ENCODE data around the gene OR10V1. TPM values are rescaled to one million over a fixed set of nuclear protein-coding genes. Genes with fewer than 3 reads are reported as not detected.

Gene OR10V1
- total and polyA plus RNA-seq, 8 donors, result not detected

DNA sequence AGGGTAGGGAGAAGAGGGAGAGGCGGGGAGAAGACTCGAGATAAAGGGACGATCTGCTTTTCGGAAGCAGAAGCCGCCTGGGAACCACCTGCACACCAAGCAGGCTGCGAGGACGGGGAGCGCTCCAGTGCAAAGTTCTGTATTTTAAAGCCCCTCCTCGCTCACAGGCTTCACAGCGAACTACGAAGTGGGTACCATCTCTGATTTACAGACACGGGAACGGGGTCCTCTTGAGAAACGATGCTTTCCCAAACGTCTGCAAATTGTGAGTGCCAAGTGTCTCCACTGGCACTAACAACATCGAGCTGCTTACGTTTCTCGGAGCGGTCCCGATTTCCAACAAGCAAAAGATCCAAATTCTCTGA lies 40.8 kb upstream of the OR10V1 start:
- H3K9me3 ChIP-seq, result no peaks in the 10 kb centered on the region
- peak overlapping the region; percentile 94 to 97 for H3K4me3 ChIP-seq
- peak; percentile 7 for ATAC-seq
- intact Hi-C loops (cut with DNase I), result loop anchor here in 1 of 2 donors (2.0 kb wide), 1 partner anchor 48 kb away; no protein-coding TSS in a partner anchor
- H3K4me1 ChIP-seq, result peaks cover 4 to 32% of the 10 kb centered on the region in 2 donors
- H3K27me3 ChIP-seq, result no peaks in the 10 kb centered on the region
- TF ChIP-seq, protein P1, sequence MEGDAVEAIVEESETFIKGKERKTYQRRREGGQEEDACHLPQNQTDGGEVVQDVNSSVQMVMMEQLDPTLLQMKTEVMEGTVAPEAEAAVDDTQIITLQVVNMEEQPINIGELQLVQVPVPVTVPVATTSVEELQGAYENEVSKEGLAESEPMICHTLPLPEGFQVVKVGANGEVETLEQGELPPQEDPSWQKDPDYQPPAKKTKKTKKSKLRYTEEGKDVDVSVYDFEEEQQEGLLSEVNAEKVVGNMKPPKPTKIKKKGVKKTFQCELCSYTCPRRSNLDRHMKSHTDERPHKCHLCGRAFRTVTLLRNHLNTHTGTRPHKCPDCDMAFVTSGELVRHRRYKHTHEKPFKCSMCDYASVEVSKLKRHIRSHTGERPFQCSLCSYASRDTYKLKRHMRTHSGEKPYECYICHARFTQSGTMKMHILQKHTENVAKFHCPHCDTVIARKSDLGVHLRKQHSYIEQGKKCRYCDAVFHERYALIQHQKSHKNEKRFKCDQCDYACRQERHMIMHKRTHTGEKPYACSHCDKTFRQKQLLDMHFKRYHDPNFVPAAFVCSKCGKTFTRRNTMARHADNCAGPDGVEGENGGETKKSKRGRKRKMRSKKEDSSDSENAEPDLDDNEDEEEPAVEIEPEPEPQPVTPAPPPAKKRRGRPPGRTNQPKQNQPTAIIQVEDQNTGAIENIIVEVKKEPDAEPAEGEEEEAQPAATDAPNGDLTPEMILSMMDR (IDR thresholded peaks at IDR 0.05), result no peak
- no peaks in the 10 kb centered on the region for H3K36me3 ChIP-seq
- peak overlapping the region; percentile 97 to 98 for H3K27ac ChIP-seq
- DNase-seq, result peak in 1 of 4 donors; percentile 40

DNA sequence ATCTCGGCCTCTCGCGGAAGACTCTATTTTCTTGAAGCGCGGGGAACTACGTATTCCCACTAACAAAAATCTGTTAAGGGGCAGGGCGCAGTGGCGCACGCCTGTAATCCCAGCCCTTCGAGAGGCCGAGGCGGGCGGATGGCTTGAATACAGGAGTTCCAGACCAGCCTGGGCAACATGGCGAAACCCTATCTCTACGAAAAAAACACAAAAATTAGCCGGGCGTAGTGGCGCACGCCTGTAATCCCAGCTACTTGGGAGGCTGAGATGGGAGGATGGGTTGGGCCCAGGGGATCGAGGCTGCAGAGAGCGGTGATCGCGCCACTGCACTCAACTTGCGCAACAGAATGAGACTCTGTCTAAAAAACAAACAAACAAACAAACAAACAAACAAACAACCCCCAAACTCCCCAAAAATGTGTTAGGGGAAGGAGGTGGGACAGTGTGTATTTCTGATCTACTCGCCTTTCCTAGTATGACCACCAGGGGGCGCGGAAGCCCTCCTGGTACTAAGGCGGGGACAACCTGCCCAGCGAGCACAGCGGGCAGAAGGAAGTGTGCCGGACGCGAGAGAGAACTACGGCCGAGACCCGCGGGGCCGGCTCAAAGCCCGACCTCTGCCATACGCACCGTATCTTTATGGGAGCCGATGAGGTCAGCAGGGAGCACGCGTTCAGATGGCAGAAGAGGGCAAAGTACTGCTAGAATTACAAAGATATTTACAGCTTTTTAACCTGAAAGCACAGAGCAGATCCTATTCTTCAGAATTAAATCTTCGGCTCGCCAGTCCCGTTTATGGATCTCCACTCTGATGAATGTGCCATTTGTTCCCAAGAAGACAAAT lies 40.2 kb upstream of the OR10V1 start:
- peak; percentile 78 for ATAC-seq
- intact Hi-C loops (cut with DNase I), result loop anchor here in 1 of 2 donors (2.0 kb wide), 1 partner anchor 49 kb away; no protein-coding TSS in a partner anchor
- Histone ChIP-seq H3K4me3 (peak overlapping the region; percentile 94 to 97), H3K27ac (peak overlapping the region; percentile 97 to 98), H3K9me3 (no peaks in the 10 kb centered on the region), H3K4me1 (peaks cover 4 to 29% of the 10 kb centered on the region in 2 donors), H3K27me3 (no peaks in the 10 kb centered on the region), H3K36me3 (no peaks in the 10 kb centered on the region)
- peak; percentile 72 to 96 (median 88) for DNase-seq
- TF ChIP-seq, protein P1 (IDR thresholded peaks at IDR 0.05), result peak; percentile 92 to 97

- H3K4me1 ChIP-seq, result no peaks in the 10 kb centered on the region
Observed at GRCh38 chr11:59746111-59746510, 32.5 kb upstream of the OR10V1 start.

GRCh38 chr11:59730896-59731565 lies 17.4 kb upstream of the OR10V1 start:
- no peak overlapping the region for H3K4me3 ChIP-seq
- H3K27me3 ChIP-seq, result no peaks in the 10 kb centered on the region
- intact Hi-C loops (cut with DNase I), result no loop called here
- DNase-seq, result no peak
- no peaks in the 10 kb centered on the region for H3K36me3 ChIP-seq
- no peaks in the 10 kb centered on the region for H3K9me3 ChIP-seq
- peaks cover 0 to 29% of the 10 kb centered on the region in 2 donors for H3K4me1 ChIP-seq
- TF ChIP-seq, protein P1 (IDR thresholded peaks at IDR 0.05), result no peak
- H3K27ac ChIP-seq, result no peak overlapping the region
- ATAC-seq, result no peak

More at GRCh38 chr11:59746111-59746510, 32.5 kb upstream of the OR10V1 start:
- DNase-seq (no peak), ATAC-seq (no peak)
- Histone ChIP-seq H3K36me3 (no peaks in the 10 kb centered on the region), H3K27ac (no peak overlapping the region), H3K4me3 (no peak overlapping the region), H3K9me3 (no peaks in the 10 kb centered on the region), H3K27me3 (no peaks in the 10 kb centered on the region)
- intact Hi-C loops (cut with DNase I), result no loop called here
- TF ChIP-seq, protein P1 (IDR thresholded peaks at IDR 0.05), result no peak

DNA sequence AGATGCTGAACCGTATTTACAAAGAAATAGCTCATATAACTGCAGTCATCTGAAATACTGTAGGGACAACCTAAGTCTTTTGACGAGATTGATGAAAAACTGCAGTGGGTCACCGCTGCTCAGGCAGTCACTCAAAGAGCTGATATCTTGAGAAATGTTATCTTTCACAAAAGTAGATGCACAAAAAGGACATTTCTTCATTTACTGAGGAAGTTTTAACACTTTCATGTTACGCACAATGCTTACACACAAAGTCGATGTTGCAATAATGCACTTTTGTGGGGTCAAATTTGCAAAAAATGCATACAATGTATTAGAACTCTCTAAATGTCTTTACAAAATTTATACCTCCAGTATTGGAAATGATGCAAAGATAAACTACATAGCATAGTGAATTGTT lies 16.2 kb upstream of the OR10V1 start:
- Histone ChIP-seq H3K27me3 (no peaks in the 10 kb centered on the region), H3K9me3 (no peaks in the 10 kb centered on the region), H3K4me3 (no peak overlapping the region), H3K27ac (peak overlapping the region in 1 of 2 donors; percentile 90), H3K36me3 (no peaks in the 10 kb centered on the region), H3K4me1 (peaks cover 0 to 29% of the 10 kb centered on the region in 2 donors)
- ATAC-seq (no peak), DNase-seq (no peak)
- intact Hi-C loops (cut with DNase I), result no loop called here
- TF ChIP-seq, protein P1 (IDR thresholded peaks at IDR 0.05), result no peak
